Chondrocyte (in vitro differentiated cells): Measurements from ENCODE around the gene SPTBN1. TPM values are rescaled to one million over a fixed set of nuclear protein-coding genes. Genes with fewer than 3 reads are reported as not detected.

Source experiments
- DNase-seq: peaks from one replicate; pipeline ENCODE4 v3.0.0; 2021; ENCODE audit warnings: mixed read lengths, low spot score
- H3K27ac Mint-ChIP-seq: one replicate; pipeline ENCODE4 v1.8.0; 2021; ENCODE audit warnings: mild to moderate bottlenecking, moderate library complexity, mixed read lengths; ENCODE audit not compliant: unreplicated experiment
- H3K27me3 Mint-ChIP-seq: 2 replicates; pipeline ENCODE4 v1.8.0; 2021; ENCODE audit warnings: low read depth, mixed read lengths
- H3K36me3 Mint-ChIP-seq: 2 replicates; pipeline ENCODE4 v1.8.0; 2021; ENCODE audit warnings: low read depth, mixed read lengths
- H3K4me1 Mint-ChIP-seq: 2 replicates; pipeline ENCODE4 v1.8.0; 2021; ENCODE audit warnings: low read depth, mild to moderate bottlenecking, mixed read lengths
- H3K4me3 Mint-ChIP-seq: one replicate; pipeline ENCODE4 v1.8.0; 2021; ENCODE audit warnings: mild to moderate bottlenecking, moderate library complexity, mixed read lengths; ENCODE audit not compliant: unreplicated experiment
- H3K9me3 Mint-ChIP-seq: 2 replicates; pipeline ENCODE4 v1.8.0; 2021; ENCODE audit warnings: low read depth, mixed read lengths
- CTCF ChIP-seq: fragments of 200-600 bp; sonication (generic); IDR thresholded peaks from 2 replicates; pipeline ENCODE4 v1.5.0; 2021; ENCODE audit warnings: antibody characterized with exemption, mild to moderate bottlenecking, moderate library complexity
- total RNA-seq: library from RNA; stranded (reverse); gene quantifications from 3 replicates; pipeline ENCODE4 v1.2.1, GENCODE V29; 2021

Gene SPTBN1
- total RNA-seq, 1 donor from 2014 or later = 297 TPM

DNA sequence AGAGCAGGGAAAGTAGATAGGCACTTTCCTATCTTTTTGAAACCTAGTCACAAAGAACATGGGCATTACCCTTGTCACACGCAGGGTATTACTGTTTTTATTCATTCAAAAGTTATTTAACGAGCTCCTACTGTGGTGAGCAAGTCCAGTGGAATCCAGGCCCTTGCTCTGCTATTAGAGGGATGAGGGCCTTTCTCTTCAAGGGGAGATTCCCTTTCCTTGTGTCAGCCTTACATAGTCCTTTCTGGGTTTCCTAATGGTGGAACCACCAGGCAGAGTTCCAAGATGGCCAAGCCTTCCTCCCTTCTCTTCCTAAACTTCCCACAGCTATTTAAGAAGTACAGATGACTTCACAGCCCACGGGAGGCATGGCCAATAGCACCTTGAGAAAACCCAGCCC lies 64.6 kb downstream of the SPTBN1 start:
- H3K4me3 Mint-ChIP-seq = no peak overlapping the region
- H3K36me3 Mint-ChIP-seq = no peaks in the 10 kb centered on the region
- TF ChIP-seq CTCF = no peak
- DNase-seq = no peak
- H3K4me1 Mint-ChIP-seq = peaks cover 69% of the 10 kb centered on the region
- H3K27ac Mint-ChIP-seq = peak overlapping the region; percentile 91
- H3K9me3 Mint-ChIP-seq = no peaks in the 10 kb centered on the region
- no peaks in the 10 kb centered on the region for H3K27me3 Mint-ChIP-seq

- DNase-seq = no peak
- H3K4me3 Mint-ChIP-seq = peak overlapping the region; percentile 19
- H3K27ac Mint-ChIP-seq = peak overlapping the region; percentile 97
- H3K9me3 Mint-ChIP-seq = no peaks in the 10 kb centered on the region
- H3K4me1 Mint-ChIP-seq = peaks cover 80% of the 10 kb centered on the region
- peak; percentile 83 for TF ChIP-seq CTCF
- H3K27me3 Mint-ChIP-seq = no peaks in the 10 kb centered on the region
- H3K36me3 Mint-ChIP-seq = peaks cover 9% of the 10 kb centered on the region
Measured at GRCh38 chr2:54522624-54523281, 66.6 kb downstream of the SPTBN1 start.

DNA sequence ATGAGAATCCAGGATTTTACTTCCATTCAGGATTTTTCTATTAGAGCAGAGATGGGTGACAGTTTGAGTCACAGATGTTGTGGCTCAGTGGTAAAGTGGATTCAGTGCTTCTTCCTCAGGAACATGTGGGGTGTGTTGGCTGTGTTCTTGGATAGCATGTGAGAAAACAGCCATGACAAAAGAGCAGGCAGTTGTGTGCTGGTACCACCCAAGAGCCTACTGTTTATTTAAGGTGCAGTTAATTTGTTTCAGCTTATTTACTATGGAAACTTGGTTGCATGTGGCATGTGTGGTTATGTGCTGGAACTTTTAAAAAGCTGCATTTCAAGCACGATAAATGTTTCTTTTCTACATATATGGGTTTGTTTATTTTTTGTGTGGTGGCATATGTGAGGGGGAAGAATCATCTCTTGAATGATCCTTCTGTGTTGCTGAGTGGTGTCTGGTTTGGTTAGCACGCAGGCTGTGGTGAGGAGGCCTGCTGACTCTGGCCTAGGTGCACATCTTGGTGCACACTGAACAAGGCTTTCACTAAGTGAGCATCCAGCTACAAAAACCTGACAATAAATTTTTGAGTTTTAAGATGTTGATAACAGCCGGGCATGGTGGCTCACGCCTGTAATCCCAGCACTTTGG lies 67.3 kb downstream of the SPTBN1 start:
- Mint-ChIP-seq H3K4me3 (no peak overlapping the region), H3K27me3 (no peaks in the 10 kb centered on the region), H3K9me3 (no peaks in the 10 kb centered on the region), H3K27ac (peak overlapping the region; percentile 97), H3K4me1 (peaks cover 83% of the 10 kb centered on the region), H3K36me3 (peaks cover 15% of the 10 kb centered on the region)
- DNase-seq = no peak
- TF ChIP-seq CTCF = no peak

DNA sequence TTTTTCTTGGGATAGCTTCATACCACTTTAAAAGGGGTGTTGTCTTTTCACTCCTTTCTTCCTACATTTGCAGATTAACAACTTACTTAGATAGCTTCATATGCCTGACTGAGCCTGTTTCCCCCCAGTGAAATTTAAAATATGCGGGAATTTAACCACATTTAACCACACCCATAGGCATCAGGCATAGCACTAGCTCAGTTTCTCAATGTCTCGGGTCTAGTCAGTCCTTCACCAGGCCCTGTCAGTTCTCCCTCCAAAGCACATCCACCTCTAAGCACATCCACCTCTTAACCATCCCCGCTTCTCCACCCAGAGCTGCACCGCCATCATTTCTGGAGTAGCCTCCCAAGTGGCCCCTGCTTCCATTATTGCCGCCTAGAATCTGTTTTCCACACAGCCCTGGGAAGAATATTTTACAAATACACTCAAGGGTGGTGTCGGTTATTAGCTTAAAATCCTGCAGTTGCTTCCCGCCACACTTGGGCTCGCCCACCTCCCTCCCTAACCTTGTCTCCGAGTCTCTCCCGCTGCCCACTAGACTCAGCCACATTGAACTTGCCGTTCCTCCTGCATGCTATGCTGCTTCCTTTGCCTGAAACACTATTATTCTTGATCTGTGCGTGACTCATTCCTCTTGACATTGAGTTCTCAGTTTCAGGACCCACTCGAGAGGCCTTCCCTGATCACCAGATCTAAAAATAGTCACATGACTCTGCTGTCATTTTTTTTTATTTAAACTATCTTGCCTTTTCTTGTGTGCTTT lies 68.3 kb downstream of the SPTBN1 start:
- no peak for TF ChIP-seq CTCF
- no peak for DNase-seq
- Mint-ChIP-seq H3K27me3 (no peaks in the 10 kb centered on the region), H3K36me3 (peaks cover 18% of the 10 kb centered on the region), H3K4me1 (peaks cover 84% of the 10 kb centered on the region), H3K9me3 (no peaks in the 10 kb centered on the region), H3K27ac (peak overlapping the region; percentile 97), H3K4me3 (peak overlapping the region; percentile 17)

GRCh38 chr2:54525321-54525720 lies 69.2 kb downstream of the SPTBN1 start:
- peak overlapping the region; percentile 97 for H3K27ac Mint-ChIP-seq

More at GRCh38 chr2:54525321-54525720, 69.2 kb downstream of the SPTBN1 start:
- Mint-ChIP-seq H3K9me3 (no peaks in the 10 kb centered on the region), H3K36me3 (peaks cover 21% of the 10 kb centered on the region), H3K4me3 (no peak overlapping the region), H3K27me3 (no peaks in the 10 kb centered on the region), H3K4me1 (peaks cover 75% of the 10 kb centered on the region)
- TF ChIP-seq CTCF = no peak
- DNase-seq = no peak
